WTC11 (cell line): Measurements from ENCODE around the gene ADAMTS12. TPM values are rescaled to one million over a fixed set of nuclear protein-coding genes. Genes with fewer than 3 reads are reported as not detected.

Experiments used
- ATAC-seq: fragments of 200-7000 bp; cut with Tn5 transposase; 2 replicates; pipeline ENCODE4 v1.10.0; 2021; ENCODE audit warnings: mild to moderate bottlenecking, moderate library complexity
- CTCF ChIA-PET: fragments of 300-600 bp; sonication (Branson Sonifier 250); formaldehyde crosslinking; loops from one replicate; lab custom pipeline; 2021; ENCODE audit warnings: antibody characterized with exemption; lab: Charles Lee
- POLR2A ChIA-PET: fragments of 350-600 bp; sonication (Branson Sonifier 250); formaldehyde crosslinking; loops from one replicate; lab custom pipeline; 2021; ENCODE audit warnings: antibody characterized with exemption; lab: Charles Lee
- DNase-seq: peaks from one replicate; pipeline ENCODE4 v3.0.0; 2021; ENCODE audit warnings: low spot score
- H3K27ac Mint-ChIP-seq: 2 replicates; pipeline ENCODE4 v1.8.0; 2021; ENCODE audit warnings: mixed read lengths
- H3K27me3 Mint-ChIP-seq: 2 replicates; pipeline ENCODE4 v1.8.0; 2021; ENCODE audit warnings: low read depth, mild to moderate bottlenecking, moderate library complexity, mixed read lengths
- H3K36me3 Mint-ChIP-seq: 2 replicates; pipeline ENCODE4 v1.8.0; 2021; ENCODE audit warnings: mixed read lengths
- H3K4me1 Mint-ChIP-seq: 2 replicates; pipeline ENCODE4 v1.8.0; 2022; ENCODE audit warnings: mixed read lengths
- H3K4me3 Mint-ChIP-seq: 2 replicates; pipeline ENCODE4 v1.8.0; 2021; ENCODE audit warnings: mild to moderate bottlenecking, moderate library complexity, mixed read lengths
- H3K9me3 Mint-ChIP-seq: 2 replicates; pipeline ENCODE4 v1.8.0; 2021; ENCODE audit warnings: mixed read lengths
- ELF4 ChIP-seq: sonication (generic); formaldehyde crosslinking; IDR thresholded peaks from 2 replicates; pipeline ENCODE4 v1.8.1; 2022; ENCODE audit warnings: low read depth, mild to moderate bottlenecking, moderate library complexity, missing genetic modification reagents
- FOXP1 ChIP-seq: sonication (generic); formaldehyde crosslinking; IDR thresholded peaks from 2 replicates; pipeline ENCODE4 v1.8.0; 2022; ENCODE audit warnings: missing genetic modification reagents, mild to moderate bottlenecking, moderate library complexity, borderline replicate concordance
- GTF2I ChIP-seq: fragments of 250-450 bp; sonication (Bioruptor Pico); conservative IDR thresholded peaks from 2 replicates; pipeline ENCODE4 v1.4.0; 2021; ENCODE audit warnings: mild to moderate bottlenecking
- IRF2 ChIP-seq: sonication (generic); formaldehyde crosslinking; IDR thresholded peaks from 2 replicates; pipeline ENCODE4 v1.8.0; 2022; ENCODE audit warnings: low read depth, missing genetic modification reagents, borderline replicate concordance
- JAZF1 ChIP-seq: fragments of 250-450 bp; sonication (Bioruptor Pico); IDR thresholded peaks from 2 replicates; pipeline ENCODE4 v1.9.0; 2021; ENCODE audit warnings: moderate library complexity, mild to moderate bottlenecking, inconsistent platforms
- NFYB ChIP-seq: sonication (generic); formaldehyde crosslinking; conservative IDR thresholded peaks from 2 replicates; pipeline ENCODE4 v1.8.0; 2022; ENCODE audit warnings: low read depth, missing genetic modification reagents
- SMAD3 ChIP-seq: sonication (generic); formaldehyde crosslinking; IDR thresholded peaks from 2 replicates; pipeline ENCODE4 v1.8.0; 2022; ENCODE audit warnings: missing genetic modification reagents, mild to moderate bottlenecking, borderline replicate concordance
- ZNF396 ChIP-seq: fragments of 250-450 bp; sonication (Bioruptor Pico); IDR thresholded peaks from 2 replicates; pipeline ENCODE4 v1.8.0; 2021; ENCODE audit warnings: mild to moderate bottlenecking, moderate library complexity, borderline replicate concordance
- ZNF423 ChIP-seq: fragments of 250-450 bp; sonication (Bioruptor Pico); IDR thresholded peaks from 2 replicates; pipeline ENCODE4 v2.1.2; 2022; ENCODE audit warnings: mild to moderate bottlenecking, moderate library complexity
- total RNA-seq: library from RNA; stranded (reverse); gene quantifications from 3 replicates; pipeline ENCODE4 v1.2.3, GENCODE V29; 2021
- TF ChIP-seq, protein P1 (sequence below): sonication (generic); formaldehyde crosslinking; IDR thresholded peaks from 2 replicates; pipeline ENCODE4 v1.8.0; 2022; ENCODE audit warnings: mild to moderate bottlenecking, missing genetic modification reagents
- TF ChIP-seq, protein P2 (sequence below): sonication (generic); formaldehyde crosslinking; conservative IDR thresholded peaks from 2 replicates; pipeline ENCODE4 v1.8.1; 2023; ENCODE audit warnings: mild to moderate bottlenecking, low read depth, missing genetic modification reagents, moderate library complexity
- TF ChIP-seq, protein P3 (sequence below): sonication (generic); formaldehyde crosslinking; IDR thresholded peaks from 2 replicates; pipeline ENCODE4 v1.8.1; 2022; ENCODE audit warnings: low read depth, missing genetic modification reagents, borderline replicate concordance
- TF ChIP-seq, protein P4 (sequence below): sonication (generic); formaldehyde crosslinking; IDR thresholded peaks from 2 replicates; pipeline ENCODE4 v1.8.1; 2022; ENCODE audit warnings: mild to moderate bottlenecking, moderate library complexity, missing genetic modification reagents
- TF ChIP-seq, protein P5 (sequence below): fragments of 250-450 bp; sonication (Bioruptor Pico); IDR thresholded peaks from 2 replicates; pipeline ENCODE4 v1.9.0; 2021; ENCODE audit warnings: mild to moderate bottlenecking
- TF ChIP-seq, protein P6 (sequence below): sonication (generic); formaldehyde crosslinking; IDR thresholded peaks from 2 replicates; pipeline ENCODE4 v1.8.1; 2023; ENCODE audit warnings: mild to moderate bottlenecking, missing genetic modification reagents, borderline replicate concordance
- TF ChIP-seq, protein P7 (sequence below): sonication (generic); formaldehyde crosslinking; IDR thresholded peaks from 2 replicates; pipeline ENCODE4 v1.8.1; 2023; ENCODE audit warnings: mild to moderate bottlenecking, missing genetic modification reagents
- TF ChIP-seq, protein P8 (sequence below): sonication (generic); formaldehyde crosslinking; IDR thresholded peaks from 2 replicates; pipeline ENCODE4 v1.8.0; 2022; ENCODE audit warnings: mild to moderate bottlenecking, missing genetic modification reagents

The ADAMTS12 gene
- total RNA-seq, 1 experiment from 2014 or later, result 13.5 TPM

DNA sequence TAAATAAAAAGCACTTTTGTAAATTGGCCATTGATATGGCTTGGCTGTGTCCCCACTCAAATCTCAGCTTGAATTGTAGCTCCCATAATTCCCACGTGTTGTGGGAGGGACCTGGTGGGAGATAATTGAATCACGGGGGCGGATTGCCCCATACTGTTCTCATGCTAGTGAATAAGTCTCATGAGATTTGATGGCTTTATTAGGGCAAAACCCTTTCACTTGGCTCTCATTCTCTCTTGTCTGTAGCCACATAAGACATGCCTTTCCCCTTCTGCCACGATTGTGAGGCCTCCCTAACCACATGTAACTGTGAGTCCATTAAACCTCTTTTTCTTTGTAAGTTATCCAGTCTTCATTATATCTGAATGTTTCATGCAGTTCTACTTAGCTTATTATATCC, 297.8 kb downstream of the ADAMTS12 start (continued):
- TF ChIP-seq, protein P1, sequence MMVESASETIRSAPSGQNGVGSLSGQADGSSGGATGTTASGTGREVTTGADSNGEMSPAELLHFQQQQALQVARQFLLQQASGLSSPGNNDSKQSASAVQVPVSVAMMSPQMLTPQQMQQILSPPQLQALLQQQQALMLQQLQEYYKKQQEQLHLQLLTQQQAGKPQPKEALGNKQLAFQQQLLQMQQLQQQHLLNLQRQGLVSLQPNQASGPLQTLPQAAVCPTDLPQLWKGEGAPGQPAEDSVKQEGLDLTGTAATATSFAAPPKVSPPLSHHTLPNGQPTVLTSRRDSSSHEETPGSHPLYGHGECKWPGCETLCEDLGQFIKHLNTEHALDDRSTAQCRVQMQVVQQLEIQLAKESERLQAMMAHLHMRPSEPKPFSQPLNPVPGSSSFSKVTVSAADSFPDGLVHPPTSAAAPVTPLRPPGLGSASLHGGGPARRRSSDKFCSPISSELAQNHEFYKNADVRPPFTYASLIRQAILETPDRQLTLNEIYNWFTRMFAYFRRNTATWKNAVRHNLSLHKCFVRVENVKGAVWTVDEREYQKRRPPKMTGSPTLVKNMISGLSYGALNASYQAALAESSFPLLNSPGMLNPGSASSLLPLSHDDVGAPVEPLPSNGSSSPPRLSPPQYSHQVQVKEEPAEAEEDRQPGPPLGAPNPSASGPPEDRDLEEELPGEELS (CRISPR knock-in tag), result no peak
- no peak for TF ChIP-seq IRF2 (CRISPR knock-in tag)
- TF ChIP-seq, protein P2, sequence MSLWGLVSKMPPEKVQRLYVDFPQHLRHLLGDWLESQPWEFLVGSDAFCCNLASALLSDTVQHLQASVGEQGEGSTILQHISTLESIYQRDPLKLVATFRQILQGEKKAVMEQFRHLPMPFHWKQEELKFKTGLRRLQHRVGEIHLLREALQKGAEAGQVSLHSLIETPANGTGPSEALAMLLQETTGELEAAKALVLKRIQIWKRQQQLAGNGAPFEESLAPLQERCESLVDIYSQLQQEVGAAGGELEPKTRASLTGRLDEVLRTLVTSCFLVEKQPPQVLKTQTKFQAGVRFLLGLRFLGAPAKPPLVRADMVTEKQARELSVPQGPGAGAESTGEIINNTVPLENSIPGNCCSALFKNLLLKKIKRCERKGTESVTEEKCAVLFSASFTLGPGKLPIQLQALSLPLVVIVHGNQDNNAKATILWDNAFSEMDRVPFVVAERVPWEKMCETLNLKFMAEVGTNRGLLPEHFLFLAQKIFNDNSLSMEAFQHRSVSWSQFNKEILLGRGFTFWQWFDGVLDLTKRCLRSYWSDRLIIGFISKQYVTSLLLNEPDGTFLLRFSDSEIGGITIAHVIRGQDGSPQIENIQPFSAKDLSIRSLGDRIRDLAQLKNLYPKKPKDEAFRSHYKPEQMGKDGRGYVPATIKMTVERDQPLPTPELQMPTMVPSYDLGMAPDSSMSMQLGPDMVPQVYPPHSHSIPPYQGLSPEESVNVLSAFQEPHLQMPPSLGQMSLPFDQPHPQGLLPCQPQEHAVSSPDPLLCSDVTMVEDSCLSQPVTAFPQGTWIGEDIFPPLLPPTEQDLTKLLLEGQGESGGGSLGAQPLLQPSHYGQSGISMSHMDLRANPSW (CRISPR knock-in tag), result no peak

DNA sequence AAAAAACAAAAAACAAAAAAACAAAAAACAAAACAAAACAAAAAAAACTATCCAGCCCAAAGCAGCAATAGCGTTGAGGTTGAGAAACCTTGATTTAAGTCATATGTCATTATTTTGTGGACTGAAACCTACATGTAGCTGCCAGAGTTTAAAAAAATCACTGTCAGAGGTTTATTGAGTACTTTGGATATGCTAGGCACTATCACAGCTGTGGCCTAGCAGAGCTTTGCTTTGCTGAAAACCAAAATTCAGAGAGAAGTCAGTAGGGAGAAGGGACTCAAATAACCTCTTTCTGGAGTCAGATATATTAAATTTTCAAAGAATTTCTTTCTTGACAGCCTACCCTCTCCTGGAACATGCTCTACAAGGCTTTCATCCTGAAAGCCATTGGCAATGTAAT, 299.5 kb downstream of the ADAMTS12 start:
- peaks cover 6% of the 10 kb centered on the region for H3K4me1 Mint-ChIP-seq
- CTCF ChIA-PET, result interaction anchor here (1.0 to 1.2 kb wide), 4 partner anchors 25 to 378 kb away, joined by 3 to 4 read pairs (median 3); no protein-coding TSS in a partner anchor
- no peaks in the 10 kb centered on the region for H3K27me3 Mint-ChIP-seq
- DNase-seq (no peak), ATAC-seq (no peak)
- H3K9me3 Mint-ChIP-seq, result no peaks in the 10 kb centered on the region
- no peaks in the 10 kb centered on the region for H3K36me3 Mint-ChIP-seq
- TF ChIP-seq ZNF423 (CRISPR knock-in tag) (no peak), JAZF1 (CRISPR knock-in tag) (no peak), ELF4 (no peak), ZNF396 (no peak), FOXP1 (no peak), SMAD3 (CRISPR knock-in tag) (no peak)
- TF ChIP-seq, protein P3, sequence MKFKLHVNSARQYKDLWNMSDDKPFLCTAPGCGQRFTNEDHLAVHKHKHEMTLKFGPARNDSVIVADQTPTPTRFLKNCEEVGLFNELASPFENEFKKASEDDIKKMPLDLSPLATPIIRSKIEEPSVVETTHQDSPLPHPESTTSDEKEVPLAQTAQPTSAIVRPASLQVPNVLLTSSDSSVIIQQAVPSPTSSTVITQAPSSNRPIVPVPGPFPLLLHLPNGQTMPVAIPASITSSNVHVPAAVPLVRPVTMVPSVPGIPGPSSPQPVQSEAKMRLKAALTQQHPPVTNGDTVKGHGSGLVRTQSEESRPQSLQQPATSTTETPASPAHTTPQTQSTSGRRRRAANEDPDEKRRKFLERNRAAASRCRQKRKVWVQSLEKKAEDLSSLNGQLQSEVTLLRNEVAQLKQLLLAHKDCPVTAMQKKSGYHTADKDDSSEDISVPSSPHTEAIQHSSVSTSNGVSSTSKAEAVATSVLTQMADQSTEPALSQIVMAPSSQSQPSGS (CRISPR knock-in tag), result no peak
- TF ChIP-seq, protein P4, sequence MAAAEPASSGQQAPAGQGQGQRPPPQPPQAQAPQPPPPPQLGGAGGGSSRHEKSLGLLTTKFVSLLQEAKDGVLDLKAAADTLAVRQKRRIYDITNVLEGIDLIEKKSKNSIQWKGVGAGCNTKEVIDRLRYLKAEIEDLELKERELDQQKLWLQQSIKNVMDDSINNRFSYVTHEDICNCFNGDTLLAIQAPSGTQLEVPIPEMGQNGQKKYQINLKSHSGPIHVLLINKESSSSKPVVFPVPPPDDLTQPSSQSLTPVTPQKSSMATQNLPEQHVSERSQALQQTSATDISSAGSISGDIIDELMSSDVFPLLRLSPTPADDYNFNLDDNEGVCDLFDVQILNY, result no peak
- POLR2A ChIA-PET, result no interaction called here
- no peak overlapping the region for H3K4me3 Mint-ChIP-seq
- H3K27ac Mint-ChIP-seq, result no peak overlapping the region

DNA sequence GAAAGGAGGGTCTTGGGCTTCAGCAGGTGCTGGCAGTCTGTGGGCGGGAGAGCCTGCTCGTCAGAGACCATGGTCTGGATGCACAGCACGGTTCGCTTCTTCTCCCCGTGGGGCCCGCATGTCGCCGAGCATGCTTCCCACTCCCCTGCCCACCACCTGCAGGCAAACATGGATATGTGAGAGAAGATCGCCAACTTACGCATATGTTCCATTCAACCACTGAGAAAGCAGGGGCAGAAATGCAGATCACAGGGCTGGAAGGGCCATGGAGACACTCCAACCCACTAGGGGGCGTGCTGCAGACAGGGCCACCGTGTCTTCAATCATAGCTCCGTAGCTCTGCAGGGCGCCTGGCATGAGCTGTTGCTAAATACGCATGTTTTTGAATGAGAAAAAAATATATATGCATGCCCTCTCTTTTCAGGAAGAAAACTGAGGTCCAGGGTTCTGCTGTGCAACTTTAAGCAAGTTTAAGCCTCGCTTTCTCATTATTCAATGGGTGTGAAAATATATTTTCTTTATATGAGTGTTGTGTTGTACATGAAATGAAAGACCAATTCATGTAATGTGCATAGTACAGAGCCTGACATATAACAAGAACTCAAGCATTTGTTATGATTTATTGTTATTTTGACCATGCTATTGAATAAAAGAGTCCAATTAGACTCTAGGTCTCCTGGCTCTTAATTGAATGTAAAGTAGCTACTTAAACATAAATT, 303.0 kb downstream of the ADAMTS12 start:
- no peaks in the 10 kb centered on the region for H3K27me3 Mint-ChIP-seq
- no peak overlapping the region for H3K4me3 Mint-ChIP-seq
- peak; percentile 83 for DNase-seq
- ChIA-PET CTCF (interaction anchor here (0.6 to 2.5 kb wide), 56 partner anchors 10 to 419 kb away, joined by 3 to 57 read pairs (median 4); partner anchors contain the start of genes ADAMTS12, AMACR, RXFP3 and TARS1), POLR2A (no interaction called here)
- peaks cover 6% of the 10 kb centered on the region for H3K4me1 Mint-ChIP-seq
- H3K9me3 Mint-ChIP-seq, result no peaks in the 10 kb centered on the region
- peak; percentile 97 for ATAC-seq
- H3K36me3 Mint-ChIP-seq, result no peaks in the 10 kb centered on the region
- H3K27ac Mint-ChIP-seq, result no peak overlapping the region
- no peak for TF ChIP-seq NFYB (CRISPR knock-in tag)
- TF ChIP-seq, protein P5, sequence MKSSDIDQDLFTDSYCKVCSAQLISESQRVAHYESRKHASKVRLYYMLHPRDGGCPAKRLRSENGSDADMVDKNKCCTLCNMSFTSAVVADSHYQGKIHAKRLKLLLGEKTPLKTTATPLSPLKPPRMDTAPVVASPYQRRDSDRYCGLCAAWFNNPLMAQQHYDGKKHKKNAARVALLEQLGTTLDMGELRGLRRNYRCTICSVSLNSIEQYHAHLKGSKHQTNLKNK, result no peak
- TF ChIP-seq GTF2I (CRISPR knock-in tag), result no peak
- TF ChIP-seq, protein P6, sequence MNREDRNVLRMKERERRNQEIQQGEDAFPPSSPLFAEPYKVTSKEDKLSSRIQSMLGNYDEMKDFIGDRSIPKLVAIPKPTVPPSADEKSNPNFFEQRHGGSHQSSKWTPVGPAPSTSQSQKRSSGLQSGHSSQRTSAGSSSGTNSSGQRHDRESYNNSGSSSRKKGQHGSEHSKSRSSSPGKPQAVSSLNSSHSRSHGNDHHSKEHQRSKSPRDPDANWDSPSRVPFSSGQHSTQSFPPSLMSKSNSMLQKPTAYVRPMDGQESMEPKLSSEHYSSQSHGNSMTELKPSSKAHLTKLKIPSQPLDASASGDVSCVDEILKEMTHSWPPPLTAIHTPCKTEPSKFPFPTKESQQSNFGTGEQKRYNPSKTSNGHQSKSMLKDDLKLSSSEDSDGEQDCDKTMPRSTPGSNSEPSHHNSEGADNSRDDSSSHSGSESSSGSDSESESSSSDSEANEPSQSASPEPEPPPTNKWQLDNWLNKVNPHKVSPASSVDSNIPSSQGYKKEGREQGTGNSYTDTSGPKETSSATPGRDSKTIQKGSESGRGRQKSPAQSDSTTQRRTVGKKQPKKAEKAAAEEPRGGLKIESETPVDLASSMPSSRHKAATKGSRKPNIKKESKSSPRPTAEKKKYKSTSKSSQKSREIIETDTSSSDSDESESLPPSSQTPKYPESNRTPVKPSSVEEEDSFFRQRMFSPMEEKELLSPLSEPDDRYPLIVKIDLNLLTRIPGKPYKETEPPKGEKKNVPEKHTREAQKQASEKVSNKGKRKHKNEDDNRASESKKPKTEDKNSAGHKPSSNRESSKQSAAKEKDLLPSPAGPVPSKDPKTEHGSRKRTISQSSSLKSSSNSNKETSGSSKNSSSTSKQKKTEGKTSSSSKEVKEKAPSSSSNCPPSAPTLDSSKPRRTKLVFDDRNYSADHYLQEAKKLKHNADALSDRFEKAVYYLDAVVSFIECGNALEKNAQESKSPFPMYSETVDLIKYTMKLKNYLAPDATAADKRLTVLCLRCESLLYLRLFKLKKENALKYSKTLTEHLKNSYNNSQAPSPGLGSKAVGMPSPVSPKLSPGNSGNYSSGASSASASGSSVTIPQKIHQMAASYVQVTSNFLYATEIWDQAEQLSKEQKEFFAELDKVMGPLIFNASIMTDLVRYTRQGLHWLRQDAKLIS, result no peak
- TF ChIP-seq, protein P7, sequence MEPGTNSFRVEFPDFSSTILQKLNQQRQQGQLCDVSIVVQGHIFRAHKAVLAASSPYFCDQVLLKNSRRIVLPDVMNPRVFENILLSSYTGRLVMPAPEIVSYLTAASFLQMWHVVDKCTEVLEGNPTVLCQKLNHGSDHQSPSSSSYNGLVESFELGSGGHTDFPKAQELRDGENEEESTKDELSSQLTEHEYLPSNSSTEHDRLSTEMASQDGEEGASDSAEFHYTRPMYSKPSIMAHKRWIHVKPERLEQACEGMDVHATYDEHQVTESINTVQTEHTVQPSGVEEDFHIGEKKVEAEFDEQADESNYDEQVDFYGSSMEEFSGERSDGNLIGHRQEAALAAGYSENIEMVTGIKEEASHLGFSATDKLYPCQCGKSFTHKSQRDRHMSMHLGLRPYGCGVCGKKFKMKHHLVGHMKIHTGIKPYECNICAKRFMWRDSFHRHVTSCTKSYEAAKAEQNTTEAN (CRISPR knock-in tag), result no peak
- TF ChIP-seq, protein P8, sequence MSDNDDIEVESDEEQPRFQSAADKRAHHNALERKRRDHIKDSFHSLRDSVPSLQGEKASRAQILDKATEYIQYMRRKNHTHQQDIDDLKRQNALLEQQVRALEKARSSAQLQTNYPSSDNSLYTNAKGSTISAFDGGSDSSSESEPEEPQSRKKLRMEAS (CRISPR knock-in tag), result peak; percentile 38; the same call in 1 of the 2 replicates
